A549 treated with Mapracorat at 1 μM for 4 hours (cell line): ENCODE results near the gene TTC3. TPM values are rescaled to one million over a fixed set of nuclear protein-coding genes. Genes with fewer than 3 reads are reported as not detected.

Experiments used
- total RNA-seq: library from RNA; stranded (reverse); fragments of 200-300 nt; extraction: Qiagen RNA extraction; gene quantifications from 5 replicates; pipeline ENCODE4 v1.2.3, GENCODE V29; 2022

TTC3 gene, protein sequence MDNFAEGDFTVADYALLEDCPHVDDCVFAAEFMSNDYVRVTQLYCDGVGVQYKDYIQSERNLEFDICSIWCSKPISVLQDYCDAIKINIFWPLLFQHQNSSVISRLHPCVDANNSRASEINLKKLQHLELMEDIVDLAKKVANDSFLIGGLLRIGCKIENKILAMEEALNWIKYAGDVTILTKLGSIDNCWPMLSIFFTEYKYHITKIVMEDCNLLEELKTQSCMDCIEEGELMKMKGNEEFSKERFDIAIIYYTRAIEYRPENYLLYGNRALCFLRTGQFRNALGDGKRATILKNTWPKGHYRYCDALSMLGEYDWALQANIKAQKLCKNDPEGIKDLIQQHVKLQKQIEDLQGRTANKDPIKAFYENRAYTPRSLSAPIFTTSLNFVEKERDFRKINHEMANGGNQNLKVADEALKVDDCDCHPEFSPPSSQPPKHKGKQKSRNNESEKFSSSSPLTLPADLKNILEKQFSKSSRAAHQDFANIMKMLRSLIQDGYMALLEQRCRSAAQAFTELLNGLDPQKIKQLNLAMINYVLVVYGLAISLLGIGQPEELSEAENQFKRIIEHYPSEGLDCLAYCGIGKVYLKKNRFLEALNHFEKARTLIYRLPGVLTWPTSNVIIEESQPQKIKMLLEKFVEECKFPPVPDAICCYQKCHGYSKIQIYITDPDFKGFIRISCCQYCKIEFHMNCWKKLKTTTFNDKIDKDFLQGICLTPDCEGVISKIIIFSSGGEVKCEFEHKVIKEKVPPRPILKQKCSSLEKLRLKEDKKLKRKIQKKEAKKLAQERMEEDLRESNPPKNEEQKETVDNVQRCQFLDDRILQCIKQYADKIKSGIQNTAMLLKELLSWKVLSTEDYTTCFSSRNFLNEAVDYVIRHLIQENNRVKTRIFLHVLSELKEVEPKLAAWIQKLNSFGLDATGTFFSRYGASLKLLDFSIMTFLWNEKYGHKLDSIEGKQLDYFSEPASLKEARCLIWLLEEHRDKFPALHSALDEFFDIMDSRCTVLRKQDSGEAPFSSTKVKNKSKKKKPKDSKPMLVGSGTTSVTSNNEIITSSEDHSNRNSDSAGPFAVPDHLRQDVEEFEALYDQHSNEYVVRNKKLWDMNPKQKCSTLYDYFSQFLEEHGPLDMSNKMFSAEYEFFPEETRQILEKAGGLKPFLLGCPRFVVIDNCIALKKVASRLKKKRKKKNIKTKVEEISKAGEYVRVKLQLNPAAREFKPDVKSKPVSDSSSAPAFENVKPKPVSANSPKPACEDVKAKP (N-terminal part only)
- 24.3 to 38.4 TPM (median 30.1 TPM) in 5 replicates for total RNA-seq

GRCh38 chr21:37072988-37073416 lies at the start of gene TTC3, which contains the start of gene PIGP:
Gene TTC3, plus strand, starts transcription at chr21:37073254. Its CDS starts 14,004 bp downstream, at chr21:37087258.
Gene PIGP, minus strand, starts transcription at chr21:37073071. Its CDS starts 556 bp downstream, at chr21:37072515.

Other genes starting within 250 kb of the TTC3 start
- gene HLCS, start 106.6 kb upstream of the TTC3 start, total RNA-seq, result 5.3 to 7.4 TPM (median 6.7 TPM) in 5 replicates
- gene RIPPLY3, start 66.6 kb upstream of the TTC3 start, total RNA-seq, result 0.30 to 0.78 TPM (median 0.47 TPM) in 5 replicates
- gene PIGP, start 183 bp upstream of the TTC3 start, total RNA-seq, result 13.6 to 18.4 TPM (median 16.0 TPM) in 5 replicates
- gene VPS26C, start 194.1 kb downstream of the TTC3 start, total RNA-seq, result 28.2 to 32.3 TPM (median 30.5 TPM) in 5 replicates